Globus pallidus (tissue), 1 donor: ENCODE data around the gene FHL3.
"Not testable (repeated sequence)": the region's sequence is repeated elsewhere in the genome, so short reads cannot be mapped to it uniquely, and the experiment has no call there.

Experiments used
- DNase-seq: peaks from one replicate; pipeline ENCODE4 v3.0.0-alpha.2; 2015; ENCODE audit warnings: low spot score

The FHL3 gene

GRCh38 chr1:38034871-38035270 is 29.6 kb upstream of the FHL3 start:
- DNase-seq, result no peak

GRCh38 chr1:38032992-38033391 is 27.7 kb upstream of the FHL3 start:
- DNase-seq, result not testable (repeated sequence)

- no peak for DNase-seq
These were observed 26.2 kb upstream of the FHL3 start for GRCh38 chr1:38031513-38031866.

- no peak for DNase-seq
These were observed 25.5 kb upstream of the FHL3 start for GRCh38 chr1:38030596-38031512.

GRCh38 chr1:38029685-38030511 is 24.6 kb upstream of the FHL3 start:
- no peak for DNase-seq

- no peak for DNase-seq
These were observed 23.9 kb upstream of the FHL3 start for GRCh38 chr1:38029081-38029681.

GRCh38 chr1:38028671-38029070 is 23.4 kb upstream of the FHL3 start:
- DNase-seq, result no peak

- DNase-seq, result no peak
These were observed 22.8 kb upstream of the FHL3 start for GRCh38 chr1:38028105-38028591.

GRCh38 chr1:38027201-38028104 is 22.1 kb upstream of the FHL3 start:
- no peak for DNase-seq

- peak; percentile 38 for DNase-seq
These were observed 21.4 kb upstream of the FHL3 start for GRCh38 chr1:38026592-38027200.

GRCh38 chr1:38025664-38026063 is 20.4 kb upstream of the FHL3 start:
- DNase-seq, result no peak

GRCh38 chr1:38025233-38025632 is 19.9 kb upstream of the FHL3 start:
- no peak for DNase-seq

GRCh38 chr1:38022810-38023209 is 17.5 kb upstream of the FHL3 start:
- no peak for DNase-seq

GRCh38 chr1:38021969-38022368 is 16.7 kb upstream of the FHL3 start:
- no peak for DNase-seq

- no peak for DNase-seq
These were observed 15.1 kb upstream of the FHL3 start for GRCh38 chr1:38020396-38020795.

- no peak for DNase-seq
These were observed 13.6 kb upstream of the FHL3 start for GRCh38 chr1:38018864-38019343.

- DNase-seq, result no peak
These were observed 10.8 kb upstream of the FHL3 start for GRCh38 chr1:38015978-38016725.

- DNase-seq, result no peak
These were observed 9.6 kb upstream of the FHL3 start for GRCh38 chr1:38014724-38015424.

GRCh38 chr1:38014171-38014570 is 8.9 kb upstream of the FHL3 start:
- no peak for DNase-seq

GRCh38 chr1:38013227-38013622 is 7.9 kb upstream of the FHL3 start:
- DNase-seq, result no peak
